Tibial artery (tissue), 4 donors: ENCODE measurements around the gene GNPTAB.
A peak's percentile ranks its signal among the peaks of the same experiment; 100 is the strongest.

Source experiments
- DNase-seq, 2 donors: peaks; one replicate each; pipeline ENCODE4 v3.0.0-alpha.2; 2019
- H3K27ac ChIP-seq, 2 donors: fragments of 200-600 bp; sonication (generic) in 1 of 2; 1 replicate in 1 of 2; 2 replicates in 1 of 2; pipeline ENCODE4 v1.5.1; 2018 to 2019; ENCODE audit warnings: mild to moderate bottlenecking in 1 of 2
- H3K27me3 ChIP-seq, 2 donors: fragments of 200-600 bp; sonication (generic) in 1 of 2; one replicate each; pipeline versions ENCODE4 v1.5.1 to v1.6.0; 2016 to 2019
- H3K36me3 ChIP-seq, 3 donors: fragments of 200-600 bp; sonication (generic) in 2 of 3; one replicate each; pipeline ENCODE4 v1.5.1; 2016 to 2019; ENCODE audit warnings: mild to moderate bottlenecking in 2 of 3
- H3K4me1 ChIP-seq, 4 donors: fragments of 200-600 bp; sonication (generic) in 2 of 4; 1 replicate in 3 of 4; 2 replicates in 1 of 4; pipeline ENCODE4 v1.5.1; 2016 to 2019
- H3K4me3 ChIP-seq, 2 donors: fragments of 200-600 bp; sonication (generic) in 1 of 2; 1 replicate in 1 of 2; 2 replicates in 1 of 2; pipeline ENCODE4 v1.5.1; 2018 to 2019; ENCODE audit warnings: mild to moderate bottlenecking in 2 of 2
- H3K9me3 ChIP-seq, 3 donors: fragments of 200-600 bp; sonication (generic) in 1 of 3; one replicate each; pipeline ENCODE4 v1.5.1; 2016 to 2019
- CTCF ChIP-seq, 2 experiments: fragments of 200-600 bp in 1 of 2; fragments of 450-650 bp in 1 of 2; IDR thresholded peaks; one replicate each; pipeline ENCODE4 v1.5.1; 2017 to 2019; ENCODE audit warnings: antibody characterized with exemption in 2 of 2, mild to moderate bottlenecking in 1 of 2, moderate library complexity in 1 of 2
- intact Hi-C: fragments of 100-400 bp; cut with DNase I; formaldehyde crosslinking; loops from one replicate; pipeline ENCODE4 v1.15.0; 2023; ENCODE audit warnings: low total_unique reads

GNPTAB gene

GRCh38 chr12:101767537-101767936, 63.2 kb downstream of the GNPTAB start:
- Histone ChIP-seq H3K4me1 (no peaks in the 10 kb centered on the region), H3K27me3 (no peaks in the 10 kb centered on the region), H3K9me3 (no peaks in the 10 kb centered on the region), H3K27ac (no peak overlapping the region), H3K36me3 (peaks cover 11 to 50% (median 39%) of the 10 kb centered on the region in 3 donors), H3K4me3 (no peak overlapping the region)
- intact Hi-C loops = loop anchor here (10.0 kb wide), 1 partner anchor 93 kb away; no protein-coding TSS in a partner anchor
- DNase-seq = no peak
- TF ChIP-seq CTCF (IDR thresholded peaks at IDR 0.05) = no peak

GRCh38 chr12:101764051-101764792, 66.5 kb downstream of the GNPTAB start:
- Histone ChIP-seq H3K27ac (no peak overlapping the region), H3K36me3 (peaks cover 11 to 50% (median 28%) of the 10 kb centered on the region in 3 donors), H3K4me3 (no peak overlapping the region), H3K4me1 (peaks cover 0 to 5% (median 3%) of the 10 kb centered on the region in 4 donors), H3K9me3 (no peaks in the 10 kb centered on the region), H3K27me3 (no peaks in the 10 kb centered on the region)
- no peak for DNase-seq
- TF ChIP-seq CTCF (IDR thresholded peaks at IDR 0.05) = no peak
- intact Hi-C loops = loop anchor here (10.0 kb wide), 1 partner anchor 89 kb away; no protein-coding TSS in a partner anchor

GRCh38 chr12:101763246-101763931, 67.4 kb downstream of the GNPTAB start:
- no peak overlapping the region for H3K4me3 ChIP-seq

GRCh38 chr12:101761781-101762180, 69.0 kb downstream of the GNPTAB start:
- peaks cover 0 to 5% (median 3%) of the 10 kb centered on the region in 4 donors for H3K4me1 ChIP-seq
- peaks cover 9 to 39% (median 20%) of the 10 kb centered on the region in 3 donors for H3K36me3 ChIP-seq
- intact Hi-C loops = loop anchor here (10.0 kb wide), 1 partner anchor 87 kb away; no protein-coding TSS in a partner anchor
- DNase-seq = no peak
- no peaks in the 10 kb centered on the region for H3K9me3 ChIP-seq
- no peaks in the 10 kb centered on the region for H3K27me3 ChIP-seq
- peak overlapping the region in 1 of 2 donors; percentile 16 for H3K27ac ChIP-seq
- no peak for TF ChIP-seq CTCF (IDR thresholded peaks at IDR 0.05)
- no peak overlapping the region for H3K4me3 ChIP-seq

More at GRCh38 chr12:101763246-101763931, 67.4 kb downstream of the GNPTAB start:
- Histone ChIP-seq H3K27ac (no peak overlapping the region), H3K27me3 (no peaks in the 10 kb centered on the region), H3K36me3 (peaks cover 11 to 44% (median 20%) of the 10 kb centered on the region in 3 donors), H3K9me3 (no peaks in the 10 kb centered on the region), H3K4me1 (peaks cover 0 to 5% (median 3%) of the 10 kb centered on the region in 4 donors)
- no peak for DNase-seq
- no peak for TF ChIP-seq CTCF (IDR thresholded peaks at IDR 0.05)
- intact Hi-C loops = loop anchor here (10.0 kb wide), 1 partner anchor 89 kb away; no protein-coding TSS in a partner anchor

GRCh38 chr12:101761350-101761749, 69.4 kb downstream of the GNPTAB start:
- intact Hi-C loops = loop anchor here (10.0 kb wide), 1 partner anchor 87 kb away; no protein-coding TSS in a partner anchor
- Histone ChIP-seq H3K4me1 (peaks cover 0 to 5% (median 3%) of the 10 kb centered on the region in 4 donors), H3K27me3 (no peaks in the 10 kb centered on the region), H3K27ac (peak overlapping the region in 1 of 2 donors; percentile 16), H3K4me3 (no peak overlapping the region), H3K36me3 (peaks cover 12 to 36% (median 18%) of the 10 kb centered on the region in 3 donors), H3K9me3 (no peaks in the 10 kb centered on the region)
- TF ChIP-seq CTCF (IDR thresholded peaks at IDR 0.05) = no peak
- DNase-seq = no peak
